Activated CD4-positive, alpha-beta memory T cell treated with anti-CD3 and anti-CD28 coated beads, Interleukin-2, amount 10 ng/mL, durations not matched to agents 7 days and 5 days (primary cell): ENCODE results near the gene ITIH4. TPM values are rescaled to one million over a fixed set of nuclear protein-coding genes. Genes with fewer than 3 reads are reported as not detected.

ENCODE experiments used
- CTCF ChIA-PET: fragments of 350-600 bp; sonication (Branson Sonifier 250); formaldehyde crosslinking; loops from one replicate; lab custom pipeline; 2021; ENCODE audit warnings: antibody characterized with exemption, inconsistent platforms; lab: Charles Lee
- POLR2A ChIA-PET: fragments of 350-600 bp; sonication (Branson Sonifier 250); formaldehyde crosslinking; loops from one replicate; lab custom pipeline; 2021; ENCODE audit warnings: antibody characterized with exemption; lab: Charles Lee
- DNase-seq: peaks from one replicate; pipeline ENCODE4 v3.0.0-alpha.2; 2020
- H3K27ac Mint-ChIP-seq: one replicate; pipeline ENCODE4 v1.8.0; 2021; ENCODE audit warnings: mild to moderate bottlenecking, mixed read lengths
- H3K27me3 Mint-ChIP-seq: one replicate; pipeline ENCODE4 v1.8.0; 2021; ENCODE audit warnings: mixed read lengths
- H3K36me3 Mint-ChIP-seq: one replicate; pipeline ENCODE4 v1.8.0; 2021; ENCODE audit warnings: low read depth, mixed read lengths
- H3K4me1 Mint-ChIP-seq: one replicate; pipeline ENCODE4 v1.8.0; 2021; ENCODE audit warnings: mixed read lengths
- H3K4me3 Mint-ChIP-seq: one replicate; pipeline ENCODE4 v1.8.0; 2021; ENCODE audit warnings: mild to moderate bottlenecking, mixed read lengths
- H3K9me3 Mint-ChIP-seq: one replicate; pipeline ENCODE4 v1.8.0; 2021; ENCODE audit warnings: mixed read lengths
- total RNA-seq, 2 experiments: library from RNA; stranded (reverse); gene quantifications; one replicate each; pipeline ENCODE4 v1.2.3, GENCODE V29; 2021

ITIH4 gene
- total RNA-seq: 10 to 100 TPM; 16.0 to 16.2 TPM

DNA sequence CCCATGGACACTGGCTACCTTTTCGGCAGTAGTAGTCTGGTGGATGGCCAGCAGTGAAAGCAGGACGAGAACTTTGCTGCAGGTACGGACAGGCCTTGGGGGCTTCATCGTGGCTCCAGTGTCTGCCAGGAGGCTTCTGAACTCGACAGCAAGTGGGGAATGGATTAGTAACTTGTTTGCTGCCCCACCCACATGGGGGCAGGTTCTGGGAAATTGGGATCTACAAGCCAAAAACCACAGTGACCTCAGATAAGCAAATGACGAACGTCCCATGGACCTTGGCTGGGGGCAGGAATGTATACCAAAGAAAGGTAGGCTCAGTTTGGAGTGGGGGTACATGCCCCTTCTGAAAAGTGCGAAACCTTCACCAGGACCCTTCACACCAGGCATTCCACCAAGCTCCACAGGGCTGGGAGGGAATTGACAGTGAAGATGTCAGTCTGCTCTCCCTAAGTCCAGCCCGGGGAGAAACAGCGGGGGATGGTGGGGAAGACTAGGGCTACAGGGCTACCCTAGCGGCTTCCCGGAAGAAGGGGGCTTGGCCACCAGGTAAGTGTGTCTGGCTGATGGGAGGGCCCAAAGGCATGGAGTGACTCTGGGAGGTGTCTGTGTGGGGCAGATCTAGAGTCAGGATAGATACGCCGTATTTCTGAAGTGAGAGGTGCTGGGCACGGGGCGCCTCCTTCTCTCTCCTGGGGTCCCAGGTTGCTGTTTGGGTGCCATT lies at the start of gene ITIH4:
TSS of gene ITIH4 (minus strand) at position 138 of the 724 bp plus-strand sequence. CDS start at position 108, 30 bp downstream.
- no peak for DNase-seq
- Mint-ChIP-seq H3K4me3 (no peak within 1 kb of the TSS), H3K4me1 (peaks cover 12% of the 10 kb centered on the region), H3K36me3 (peaks cover 3% of the 10 kb centered on the region), H3K27me3 (no peaks in the 10 kb centered on the region), H3K27ac (no peak within 1 kb of the TSS), H3K9me3 (no peaks in the 10 kb centered on the region)
- ChIA-PET CTCF (no interaction called here), POLR2A (no interaction called here)

DNA sequence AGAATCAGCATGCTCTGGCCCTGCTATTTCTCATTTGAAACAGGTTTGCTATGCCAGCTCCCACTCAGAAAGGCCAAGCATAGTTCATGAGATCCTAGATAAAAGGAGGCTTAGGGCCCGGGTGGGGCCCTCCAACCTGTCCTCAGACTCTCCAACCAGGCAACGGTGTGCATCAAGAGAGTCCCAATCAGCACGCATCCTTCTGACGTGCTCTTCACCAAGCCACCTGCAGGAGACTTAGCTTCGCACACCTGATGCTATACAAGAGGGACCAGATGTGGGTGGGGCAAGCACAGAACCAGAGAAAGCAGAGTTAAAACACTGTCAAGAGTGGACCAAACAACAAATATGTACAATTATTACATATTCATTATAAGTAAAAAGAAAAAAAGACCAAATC lies 49.6 kb upstream of the ITIH4 start:
- no peak overlapping the region for H3K4me3 Mint-ChIP-seq
- POLR2A ChIA-PET: no interaction called here

DNA sequence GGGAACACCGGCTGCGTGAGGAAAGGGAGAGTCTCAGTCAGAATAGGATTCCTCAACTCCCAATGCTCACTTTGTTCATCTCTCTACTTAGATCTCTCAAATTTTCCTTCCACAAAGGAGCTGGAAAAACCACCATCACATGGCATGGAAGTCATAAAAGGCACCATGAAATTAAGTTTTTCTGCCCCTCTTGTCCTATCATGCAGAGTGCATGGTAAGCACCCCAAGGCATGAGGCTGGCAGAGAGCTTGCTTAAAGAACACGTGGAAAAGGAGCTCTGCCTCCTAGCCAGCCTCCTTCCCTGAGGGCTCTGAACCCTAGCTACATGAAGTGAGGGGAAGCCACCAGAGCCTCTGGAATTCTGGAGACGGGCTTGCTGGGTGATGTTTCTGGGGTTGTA lies 49.1 kb upstream of the ITIH4 start:
- Mint-ChIP-seq H3K4me3 (no peak overlapping the region), H3K4me1 (peaks cover 19% of the 10 kb centered on the region), H3K27ac (no peak overlapping the region), H3K9me3 (no peaks in the 10 kb centered on the region), H3K27me3 (no peaks in the 10 kb centered on the region), H3K36me3 (peaks cover 10% of the 10 kb centered on the region)
- ChIA-PET POLR2A (interaction anchor here (1.1 kb wide), 1 partner anchor 10 kb away, joined by 3 read pairs; no protein-coding TSS in a partner anchor), CTCF (interaction anchor here (0.8 to 2.4 kb wide), 5 partner anchors 10 to 52 kb away, joined by 3 to 17 read pairs (median 3); no protein-coding TSS in a partner anchor)
- no peak for DNase-seq

More for the DNA sequence above, 49.6 kb upstream of the ITIH4 start:
- CTCF ChIA-PET: interaction anchor here (1.1 to 2.4 kb wide), 3 partner anchors 13 to 41 kb away, joined by 3 to 17 read pairs (median 3); no protein-coding TSS in a partner anchor
- DNase-seq: no peak
- H3K9me3 Mint-ChIP-seq: no peaks in the 10 kb centered on the region
- H3K36me3 Mint-ChIP-seq: peaks cover 15% of the 10 kb centered on the region
- H3K27me3 Mint-ChIP-seq: no peaks in the 10 kb centered on the region
- no peak overlapping the region for H3K27ac Mint-ChIP-seq
- H3K4me1 Mint-ChIP-seq: peaks cover 14% of the 10 kb centered on the region

DNA sequence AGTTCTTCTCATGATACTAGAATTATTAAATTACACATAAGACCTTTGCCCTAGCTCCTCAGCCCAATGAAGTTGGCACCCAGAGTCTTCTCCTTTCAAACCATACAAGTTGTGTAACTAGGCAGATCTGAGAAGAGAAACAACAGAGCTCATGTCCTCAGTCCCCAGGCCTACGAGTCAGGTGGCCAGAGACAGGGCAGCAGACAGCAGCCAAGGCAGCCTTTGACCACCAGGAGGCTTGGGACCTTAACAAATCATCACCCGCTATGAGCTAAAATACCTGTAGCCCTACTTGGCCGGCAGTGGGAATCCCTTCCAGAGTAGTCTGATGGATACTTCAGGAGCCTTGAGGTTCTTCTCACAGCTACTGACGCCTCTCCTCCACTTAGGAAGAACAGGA lies 48.6 kb upstream of the ITIH4 start:
- H3K27ac Mint-ChIP-seq: no peak overlapping the region
- CTCF ChIA-PET: interaction anchor here (0.8 to 2.4 kb wide), 3 partner anchors 10 to 53 kb away, joined by 3 to 17 read pairs (median 3); no protein-coding TSS in a partner anchor
- POLR2A ChIA-PET: interaction anchor here (1.1 kb wide), 1 partner anchor 10 kb away, joined by 3 read pairs; no protein-coding TSS in a partner anchor

DNA sequence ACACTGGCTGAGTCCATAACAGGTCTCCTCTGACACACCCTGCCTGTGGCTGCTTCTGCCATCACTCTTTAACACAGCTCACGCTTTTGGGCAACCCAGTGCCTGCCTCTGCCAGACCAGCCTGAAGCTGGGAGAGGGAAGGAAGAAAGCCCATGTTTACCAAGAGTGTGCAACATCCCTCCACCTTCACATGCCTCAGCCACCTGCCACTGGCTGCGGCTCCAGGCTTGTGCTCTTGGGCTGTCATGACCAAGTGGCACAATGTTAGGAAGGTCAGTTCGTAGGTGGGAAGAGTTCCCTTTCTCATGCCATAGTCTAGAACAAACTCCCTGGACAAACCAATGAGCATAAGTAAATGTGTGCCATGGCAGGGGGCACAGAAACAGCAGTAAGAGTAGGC lies 46.6 kb upstream of the ITIH4 start:
- ChIA-PET POLR2A (no interaction called here), CTCF (interaction anchor here (1.3 kb wide), 1 partner anchor 16 kb away, joined by 5 read pairs; no protein-coding TSS in a partner anchor)
- no peak overlapping the region for H3K4me3 Mint-ChIP-seq
- H3K4me1 Mint-ChIP-seq: peaks cover 28% of the 10 kb centered on the region
- H3K36me3 Mint-ChIP-seq: peaks cover 10% of the 10 kb centered on the region
- no peaks in the 10 kb centered on the region for H3K9me3 Mint-ChIP-seq
- no peak for DNase-seq
- no peak overlapping the region for H3K27ac Mint-ChIP-seq
- no peaks in the 10 kb centered on the region for H3K27me3 Mint-ChIP-seq

More for the DNA sequence above, 48.6 kb upstream of the ITIH4 start:
- no peak for DNase-seq
- no peaks in the 10 kb centered on the region for H3K9me3 Mint-ChIP-seq
- H3K4me3 Mint-ChIP-seq: no peak overlapping the region
- H3K4me1 Mint-ChIP-seq: peaks cover 24% of the 10 kb centered on the region
- peaks cover 10% of the 10 kb centered on the region for H3K36me3 Mint-ChIP-seq
- H3K27me3 Mint-ChIP-seq: no peaks in the 10 kb centered on the region

DNA sequence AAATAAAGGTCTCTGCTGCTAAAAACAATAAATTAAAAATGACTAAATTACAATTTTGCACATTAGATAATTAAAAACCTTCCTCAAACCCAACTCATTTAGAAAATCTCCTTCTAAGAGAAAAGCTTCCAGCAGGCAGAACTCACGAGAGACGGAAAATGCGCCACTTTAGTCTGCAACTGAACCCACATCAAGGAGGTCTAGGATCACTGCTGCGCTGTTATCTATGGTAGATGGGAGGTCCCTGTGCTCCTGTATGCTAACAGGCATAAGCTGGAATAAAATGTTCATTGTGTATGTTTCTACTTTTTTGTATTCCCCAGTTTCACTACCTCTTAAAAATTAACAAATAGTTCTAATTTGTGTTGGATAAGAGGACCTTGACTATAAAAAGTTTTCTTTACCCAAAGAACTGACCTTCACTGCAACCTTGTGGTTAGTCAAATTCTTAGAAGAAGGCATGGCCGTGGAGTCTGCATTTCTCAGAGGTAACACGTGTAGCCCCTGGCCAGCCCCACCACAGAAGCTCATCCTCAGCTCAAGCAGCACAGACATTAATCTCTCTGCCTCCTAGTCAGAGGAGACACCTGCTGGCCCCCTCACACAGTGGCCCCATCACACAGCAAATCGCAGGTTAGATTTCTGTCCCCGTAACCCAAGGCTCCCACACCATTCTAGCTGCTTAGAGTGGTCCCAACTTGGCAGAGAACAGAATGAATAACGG lies 44.6 kb upstream of the ITIH4 start:
- Mint-ChIP-seq H3K4me1 (peaks cover 27% of the 10 kb centered on the region), H3K36me3 (peaks cover 12% of the 10 kb centered on the region), H3K4me3 (no peak overlapping the region), H3K27ac (no peak overlapping the region), H3K9me3 (no peaks in the 10 kb centered on the region), H3K27me3 (no peaks in the 10 kb centered on the region)
- CTCF ChIA-PET: interaction anchor here (0.5 to 1.7 kb wide), 3 partner anchors 18 to 333 kb away, joined by 4 to 7 read pairs (median 4); no protein-coding TSS in a partner anchor
- DNase-seq: no peak
- POLR2A ChIA-PET: interaction anchor here (1.3 kb wide), 1 partner anchor 170 kb away, joined by 3 read pairs; no protein-coding TSS in a partner anchor

DNA sequence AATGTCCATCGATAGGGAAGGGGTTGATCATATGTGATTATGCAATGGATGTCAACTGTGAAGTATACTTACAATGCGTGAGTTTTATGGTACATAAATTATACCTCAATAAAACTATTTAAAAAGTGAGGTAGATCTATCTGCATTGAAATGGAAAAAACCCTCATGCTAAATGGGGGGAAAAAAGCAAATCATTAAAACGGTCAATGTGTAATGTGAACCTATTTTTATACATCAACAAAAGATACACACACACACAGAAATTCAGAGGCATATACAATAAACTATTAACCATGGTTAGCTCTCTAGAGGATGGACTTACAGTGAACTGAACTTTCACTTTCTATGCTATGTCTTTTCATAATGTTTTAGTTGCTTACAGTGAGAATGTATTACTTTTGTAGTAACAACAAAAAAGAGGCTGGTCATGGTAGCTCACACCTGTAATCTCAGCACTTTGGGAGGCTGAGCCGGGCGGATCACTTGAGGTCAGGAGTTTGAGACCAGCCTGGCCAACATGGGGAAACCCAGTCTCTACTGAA lies 43.8 kb upstream of the ITIH4 start:
- no peaks in the 10 kb centered on the region for H3K9me3 Mint-ChIP-seq
- peaks cover 27% of the 10 kb centered on the region for H3K4me1 Mint-ChIP-seq
- DNase-seq: no peak
- no peak overlapping the region for H3K4me3 Mint-ChIP-seq
- H3K36me3 Mint-ChIP-seq: peaks cover 6% of the 10 kb centered on the region
- ChIA-PET POLR2A (interaction anchor here (1.3 kb wide), 1 partner anchor 18 kb away, joined by 3 read pairs; no protein-coding TSS in a partner anchor), CTCF (interaction anchor here (0.5 to 1.7 kb wide), 4 partner anchors 18 to 332 kb away, joined by 4 to 7 read pairs (median 4); no protein-coding TSS in a partner anchor)
- no peaks in the 10 kb centered on the region for H3K27me3 Mint-ChIP-seq
- no peak overlapping the region for H3K27ac Mint-ChIP-seq

DNA sequence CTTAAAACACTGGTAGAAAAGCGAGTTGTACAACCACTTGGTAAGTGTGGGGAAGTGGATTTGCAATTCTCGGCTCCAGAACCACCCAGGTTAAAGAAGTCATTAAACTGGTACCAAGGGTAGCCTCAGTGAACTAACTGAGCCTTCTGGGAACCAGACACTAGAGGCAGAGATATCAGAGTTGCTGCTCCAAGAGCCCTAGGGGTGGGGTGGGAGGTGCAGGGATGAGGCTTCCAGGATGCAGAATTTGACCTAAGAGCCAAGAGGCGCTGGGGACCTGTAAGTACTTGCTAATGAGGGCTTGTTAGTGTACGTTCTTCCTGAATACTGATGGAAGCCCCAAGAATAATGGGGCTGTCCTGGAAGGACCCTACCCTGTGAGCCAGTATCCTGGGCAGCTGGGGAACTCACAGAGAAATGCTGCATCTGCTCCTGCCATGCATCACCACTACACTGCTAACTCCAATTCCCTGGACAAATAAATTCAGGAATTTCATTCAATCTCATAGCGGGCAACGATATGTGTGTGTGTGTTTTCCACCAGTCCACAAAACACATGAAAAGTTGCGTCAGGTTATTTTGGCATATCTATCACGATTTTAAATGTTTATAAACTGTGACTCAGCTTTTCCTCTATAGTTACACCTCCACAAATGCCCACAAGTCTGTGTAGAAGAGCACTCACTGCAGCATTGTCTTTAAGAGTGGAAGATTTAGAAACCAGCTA lies 43.1 kb upstream of the ITIH4 start:
- H3K4me3 Mint-ChIP-seq: no peak overlapping the region
- DNase-seq: no peak
- H3K36me3 Mint-ChIP-seq: peaks cover 2% of the 10 kb centered on the region
- H3K27ac Mint-ChIP-seq: no peak overlapping the region
- ChIA-PET CTCF (interaction anchor here (0.7 to 1.7 kb wide), 2 partner anchors 19 to 60 kb away, joined by 4 to 7 read pairs; no protein-coding TSS in a partner anchor), POLR2A (interaction anchor here (1.3 kb wide), 1 partner anchor 17 kb away, joined by 3 read pairs; no protein-coding TSS in a partner anchor)
- no peaks in the 10 kb centered on the region for H3K27me3 Mint-ChIP-seq
- peaks cover 27% of the 10 kb centered on the region for H3K4me1 Mint-ChIP-seq
- H3K9me3 Mint-ChIP-seq: no peaks in the 10 kb centered on the region

DNA sequence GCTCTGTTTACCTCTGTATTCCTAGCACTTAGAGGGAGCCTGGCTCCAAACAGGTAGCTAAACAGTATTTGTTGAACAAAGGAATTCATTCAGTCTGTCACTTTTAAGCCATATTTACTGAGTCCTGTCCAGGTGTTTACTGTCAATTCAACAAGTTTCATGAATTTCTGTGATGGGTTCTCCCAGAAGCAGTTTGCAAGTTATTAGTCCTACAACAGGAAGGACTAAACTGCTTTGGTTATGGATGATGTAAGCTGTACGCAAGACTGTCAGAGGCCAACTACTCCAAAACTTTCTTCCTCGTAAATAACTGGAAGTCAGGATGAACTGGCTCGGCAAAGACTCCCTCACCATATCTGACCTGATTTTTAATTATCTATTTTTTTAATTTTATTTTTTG lies 41.8 kb upstream of the ITIH4 start:
- Mint-ChIP-seq H3K36me3 (peaks cover 2% of the 10 kb centered on the region), H3K27ac (no peak overlapping the region), H3K9me3 (no peaks in the 10 kb centered on the region), H3K4me3 (no peak overlapping the region), H3K27me3 (no peaks in the 10 kb centered on the region), H3K4me1 (peaks cover 27% of the 10 kb centered on the region)
- ChIA-PET POLR2A (no interaction called here), CTCF (no interaction called here)
- DNase-seq: no peak

DNA sequence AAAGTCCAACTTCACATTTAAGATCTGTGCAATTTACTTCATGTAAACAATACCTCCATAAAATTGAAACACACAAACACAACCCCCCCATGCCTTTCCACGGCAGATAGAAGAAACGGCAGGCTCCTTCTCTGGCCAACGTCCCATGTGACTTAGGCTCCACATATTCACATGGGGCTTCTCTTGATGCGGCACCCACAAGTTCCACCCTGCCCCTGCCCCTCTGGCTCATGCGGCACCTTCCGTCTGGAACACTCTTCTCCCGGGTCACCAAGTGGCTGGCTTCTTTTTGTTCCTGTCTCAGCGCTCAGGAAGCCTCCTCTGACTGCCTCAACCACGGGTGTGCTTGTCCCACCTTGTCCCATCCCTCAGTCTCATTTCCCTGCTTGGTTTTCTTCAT lies 41.3 kb upstream of the ITIH4 start:
- ChIA-PET POLR2A (no interaction called here), CTCF (no interaction called here)
- Mint-ChIP-seq H3K27me3 (no peaks in the 10 kb centered on the region), H3K4me1 (peaks cover 27% of the 10 kb centered on the region), H3K4me3 (no peak overlapping the region), H3K36me3 (peaks cover 2% of the 10 kb centered on the region), H3K27ac (no peak overlapping the region), H3K9me3 (no peaks in the 10 kb centered on the region)
- no peak for DNase-seq

DNA sequence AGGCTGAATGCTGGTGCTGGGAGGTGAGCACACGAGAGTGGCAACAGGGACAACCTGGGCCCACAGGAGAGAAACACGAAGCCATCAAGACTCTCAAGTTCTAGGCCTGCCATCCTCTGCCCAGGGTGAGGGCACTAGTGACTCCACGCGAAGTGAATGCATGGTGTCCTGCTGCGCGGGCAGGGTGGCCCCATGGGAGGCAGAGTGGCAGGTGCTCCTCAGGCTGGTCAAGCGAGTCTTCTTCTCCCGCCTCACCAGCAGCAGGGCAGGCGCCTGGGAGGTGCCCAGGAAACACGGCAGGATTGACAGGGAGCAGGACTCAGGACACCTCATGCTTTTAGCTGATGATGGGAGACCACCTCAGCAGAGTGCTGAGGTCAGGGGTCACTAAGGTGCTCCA lies 40.0 kb upstream of the ITIH4 start:
- Mint-ChIP-seq H3K36me3 (peaks cover 12% of the 10 kb centered on the region), H3K4me1 (peaks cover 24% of the 10 kb centered on the region), H3K4me3 (no peak overlapping the region), H3K9me3 (peaks cover 10% of the 10 kb centered on the region), H3K27ac (no peak overlapping the region), H3K27me3 (no peaks in the 10 kb centered on the region)
- POLR2A ChIA-PET: no interaction called here
- no peak for DNase-seq
- CTCF ChIA-PET: no interaction called here

DNA sequence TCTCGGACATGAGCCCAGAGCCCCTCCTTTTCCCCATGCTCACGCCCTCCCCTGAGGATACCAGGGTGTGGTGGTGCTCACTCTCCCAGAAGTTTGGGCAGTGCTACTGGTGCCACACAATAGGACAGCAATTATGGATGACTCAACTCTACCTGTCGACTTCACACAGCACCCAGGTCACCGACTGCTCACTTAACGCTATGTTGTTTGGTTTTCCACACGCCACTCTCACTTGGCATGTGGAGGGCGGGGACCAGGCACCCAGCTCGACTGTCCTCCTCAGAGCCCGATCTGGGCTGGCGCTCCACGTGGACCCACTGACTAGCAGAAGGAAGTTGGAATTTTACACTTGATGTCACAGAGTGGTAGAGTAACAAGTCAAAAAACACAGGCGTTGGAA lies 36.0 kb upstream of the ITIH4 start:
- H3K27me3 Mint-ChIP-seq: no peaks in the 10 kb centered on the region
- ChIA-PET CTCF (no interaction called here), POLR2A (no interaction called here)
- H3K36me3 Mint-ChIP-seq: peaks cover 25% of the 10 kb centered on the region
- no peak for DNase-seq
- no peak overlapping the region for H3K4me3 Mint-ChIP-seq
- peaks cover 24% of the 10 kb centered on the region for H3K9me3 Mint-ChIP-seq
- no peak overlapping the region for H3K27ac Mint-ChIP-seq
- H3K4me1 Mint-ChIP-seq: peaks cover 1% of the 10 kb centered on the region
